ENCODE results near the gene LRRFIP2.

DNA sequence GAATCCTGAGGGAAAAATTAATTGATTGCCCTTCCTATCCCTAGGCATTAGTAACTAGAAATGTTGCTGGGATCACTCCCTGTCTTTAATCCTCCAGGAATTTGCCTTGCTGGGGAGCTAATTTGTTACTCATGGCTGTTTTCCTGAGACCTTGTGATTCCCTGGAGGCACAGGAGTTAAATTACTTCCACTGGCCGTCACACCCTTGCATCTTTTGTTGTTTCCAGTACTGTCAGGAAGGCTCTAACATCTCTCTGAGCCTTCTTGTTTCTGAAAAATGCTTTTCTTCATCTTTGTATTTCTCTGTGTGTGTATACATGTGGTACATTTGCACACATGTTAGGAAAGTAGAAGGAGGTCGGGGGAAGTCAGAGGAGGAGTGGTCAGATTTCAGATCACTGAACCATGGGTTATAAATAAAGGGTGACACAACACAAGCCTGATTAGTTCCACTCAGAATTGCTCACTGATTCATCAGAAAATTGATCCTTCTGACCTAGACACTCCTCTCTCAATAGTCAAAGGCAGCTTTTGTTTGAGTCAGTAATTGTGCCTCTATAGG is 23.5 kb upstream of the LRRFIP2 start:
- TF ChIP-seq, protein P1, sequence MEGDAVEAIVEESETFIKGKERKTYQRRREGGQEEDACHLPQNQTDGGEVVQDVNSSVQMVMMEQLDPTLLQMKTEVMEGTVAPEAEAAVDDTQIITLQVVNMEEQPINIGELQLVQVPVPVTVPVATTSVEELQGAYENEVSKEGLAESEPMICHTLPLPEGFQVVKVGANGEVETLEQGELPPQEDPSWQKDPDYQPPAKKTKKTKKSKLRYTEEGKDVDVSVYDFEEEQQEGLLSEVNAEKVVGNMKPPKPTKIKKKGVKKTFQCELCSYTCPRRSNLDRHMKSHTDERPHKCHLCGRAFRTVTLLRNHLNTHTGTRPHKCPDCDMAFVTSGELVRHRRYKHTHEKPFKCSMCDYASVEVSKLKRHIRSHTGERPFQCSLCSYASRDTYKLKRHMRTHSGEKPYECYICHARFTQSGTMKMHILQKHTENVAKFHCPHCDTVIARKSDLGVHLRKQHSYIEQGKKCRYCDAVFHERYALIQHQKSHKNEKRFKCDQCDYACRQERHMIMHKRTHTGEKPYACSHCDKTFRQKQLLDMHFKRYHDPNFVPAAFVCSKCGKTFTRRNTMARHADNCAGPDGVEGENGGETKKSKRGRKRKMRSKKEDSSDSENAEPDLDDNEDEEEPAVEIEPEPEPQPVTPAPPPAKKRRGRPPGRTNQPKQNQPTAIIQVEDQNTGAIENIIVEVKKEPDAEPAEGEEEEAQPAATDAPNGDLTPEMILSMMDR (IDR thresholded peaks at IDR 0.05), result no peak
- TF ChIP-seq ZFX (IDR thresholded peaks at IDR 0.05; ENCODE audit: borderline replicate concordance), result no peak

All from 22Rv1 (cell line).